Osteoblast (primary cell): ENCODE measurements around the gene BBS1. TPM values are rescaled to one million over a fixed set of nuclear protein-coding genes. Genes with fewer than 3 reads are reported as not detected.

Experiments
- DNase-seq: peaks from one replicate; pipeline ENCODE4 v3.0.0; 2011; ENCODE audit warnings: low spot score, mixed read lengths; ENCODE audit not compliant: insufficient read length; ENCODE audit errors: missing footprints
- H2AFZ ChIP-seq: 2 replicates; pipeline ENCODE4 v1.6.0; 2011; ENCODE audit warnings: mild to moderate bottlenecking, low read length
- H3K27ac ChIP-seq: 2 replicates; pipeline ENCODE4 v1.5.1; 2011; ENCODE audit warnings: mild to moderate bottlenecking, low read depth, low read length, moderate library complexity
- H3K27me3 ChIP-seq: 2 replicates; pipeline ENCODE4 v1.6.0; 2012; ENCODE audit warnings: mild to moderate bottlenecking, control low read depth, inconsistent platforms, low read length, moderate library complexity; ENCODE audit not compliant: insufficient read depth
- H3K36me3 ChIP-seq: 2 replicates; pipeline ENCODE4 v1.5.1; 2011; ENCODE audit warnings: mild to moderate bottlenecking, low read length, control low read depth, moderate library complexity; ENCODE audit not compliant: insufficient read depth
- H3K4me1 ChIP-seq: 2 replicates; pipeline ENCODE4 v1.5.1; 2011; ENCODE audit warnings: mild to moderate bottlenecking, low read length, control low read depth, moderate library complexity; ENCODE audit not compliant: insufficient read depth
- H3K4me2 ChIP-seq: 2 replicates; pipeline ENCODE4 v1.6.0; 2011; ENCODE audit warnings: mild to moderate bottlenecking, low read length; ENCODE audit not compliant: insufficient read depth
- H3K4me3 ChIP-seq: fragments of 200-600 bp; sonication (generic); 3 replicates; pipeline ENCODE4 v1.5.1; 2012; ENCODE audit warnings: mild to moderate bottlenecking, low read length, inconsistent platforms; ENCODE audit not compliant: insufficient read depth
- H3K79me2 ChIP-seq: 2 replicates; pipeline ENCODE4 v1.6.0; 2012; ENCODE audit warnings: mild to moderate bottlenecking, low read length, control low read depth, inconsistent platforms; ENCODE audit not compliant: insufficient read depth
- H3K9me3 ChIP-seq: 2 replicates; pipeline ENCODE4 v1.5.1; 2011; ENCODE audit warnings: low read depth, low read length, control low read depth
- H4K20me1 ChIP-seq: 2 replicates; pipeline ENCODE4 v1.6.0; 2012; ENCODE audit warnings: mild to moderate bottlenecking, low read length, control low read depth; ENCODE audit not compliant: insufficient read depth
- total RNA-seq: library from RNA; depleted of rRNA; stranded (reverse); fragments of >200 nt; gene quantifications from 2 replicates; pipeline ENCODE4 v1.2.3, GENCODE V29; 2012
- TF ChIP-seq, protein P1 (sequence below): IDR thresholded peaks from 2 replicates; pipeline ENCODE4 v1.5.1; 2011; ENCODE audit warnings: mild to moderate bottlenecking, low read depth, low read length, moderate library complexity; ENCODE audit errors: extremely low read depth

The BBS1 gene
- total RNA-seq, 1 donor, result 43.8 TPM

DNA sequence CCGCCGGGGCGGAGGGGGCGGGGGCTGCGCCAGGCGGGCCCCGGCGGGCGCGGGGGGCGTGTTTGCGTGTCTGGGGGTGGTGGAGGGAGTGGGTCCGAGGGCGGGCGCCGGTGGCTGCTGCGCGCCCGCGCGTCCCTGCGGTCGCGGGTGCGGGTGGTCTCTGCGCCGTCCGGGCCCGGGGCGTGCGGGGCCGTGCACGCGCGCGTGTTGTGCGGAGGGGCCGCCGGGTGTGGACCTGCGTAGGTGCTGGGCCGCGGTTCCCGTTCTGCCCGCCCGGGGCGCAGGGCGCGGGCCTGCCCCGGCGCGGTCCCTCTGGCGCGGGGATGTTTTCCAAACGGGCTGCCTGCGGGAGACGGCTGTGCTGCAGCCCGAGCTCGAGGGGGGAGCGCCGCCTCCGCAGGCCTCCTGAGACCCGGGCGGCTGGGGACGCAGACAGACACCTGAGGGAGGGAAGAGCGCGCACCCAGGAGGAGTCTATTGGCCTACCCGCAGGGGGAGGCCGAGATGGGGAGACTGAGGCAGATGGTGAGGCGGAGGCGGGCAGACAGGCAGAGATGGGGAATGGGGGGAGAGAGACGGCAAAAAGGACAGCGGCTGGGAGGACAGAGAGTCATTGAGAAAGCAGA lies 43.3 kb upstream of the BBS1 start:
- no peaks in the 10 kb centered on the region for H3K9me3 ChIP-seq
- peak; percentile 97 for DNase-seq
- peak overlapping the region; percentile 82 for H3K4me3 ChIP-seq
- H3K27me3 ChIP-seq, result no peaks in the 10 kb centered on the region
- H3K4me1 ChIP-seq, result peaks cover 6% of the 10 kb centered on the region
- no peaks in the 10 kb centered on the region for H4K20me1 ChIP-seq
- H3K36me3 ChIP-seq, result no peaks in the 10 kb centered on the region
- peaks cover 6% of the 10 kb centered on the region for H3K79me2 ChIP-seq
- TF ChIP-seq, protein P1, sequence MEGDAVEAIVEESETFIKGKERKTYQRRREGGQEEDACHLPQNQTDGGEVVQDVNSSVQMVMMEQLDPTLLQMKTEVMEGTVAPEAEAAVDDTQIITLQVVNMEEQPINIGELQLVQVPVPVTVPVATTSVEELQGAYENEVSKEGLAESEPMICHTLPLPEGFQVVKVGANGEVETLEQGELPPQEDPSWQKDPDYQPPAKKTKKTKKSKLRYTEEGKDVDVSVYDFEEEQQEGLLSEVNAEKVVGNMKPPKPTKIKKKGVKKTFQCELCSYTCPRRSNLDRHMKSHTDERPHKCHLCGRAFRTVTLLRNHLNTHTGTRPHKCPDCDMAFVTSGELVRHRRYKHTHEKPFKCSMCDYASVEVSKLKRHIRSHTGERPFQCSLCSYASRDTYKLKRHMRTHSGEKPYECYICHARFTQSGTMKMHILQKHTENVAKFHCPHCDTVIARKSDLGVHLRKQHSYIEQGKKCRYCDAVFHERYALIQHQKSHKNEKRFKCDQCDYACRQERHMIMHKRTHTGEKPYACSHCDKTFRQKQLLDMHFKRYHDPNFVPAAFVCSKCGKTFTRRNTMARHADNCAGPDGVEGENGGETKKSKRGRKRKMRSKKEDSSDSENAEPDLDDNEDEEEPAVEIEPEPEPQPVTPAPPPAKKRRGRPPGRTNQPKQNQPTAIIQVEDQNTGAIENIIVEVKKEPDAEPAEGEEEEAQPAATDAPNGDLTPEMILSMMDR, result peak; percentile 13
- peak overlapping the region; percentile 65 for H2AFZ ChIP-seq
- peak overlapping the region; percentile 94 for H3K4me2 ChIP-seq
- H3K27ac ChIP-seq, result no peak overlapping the region

DNA sequence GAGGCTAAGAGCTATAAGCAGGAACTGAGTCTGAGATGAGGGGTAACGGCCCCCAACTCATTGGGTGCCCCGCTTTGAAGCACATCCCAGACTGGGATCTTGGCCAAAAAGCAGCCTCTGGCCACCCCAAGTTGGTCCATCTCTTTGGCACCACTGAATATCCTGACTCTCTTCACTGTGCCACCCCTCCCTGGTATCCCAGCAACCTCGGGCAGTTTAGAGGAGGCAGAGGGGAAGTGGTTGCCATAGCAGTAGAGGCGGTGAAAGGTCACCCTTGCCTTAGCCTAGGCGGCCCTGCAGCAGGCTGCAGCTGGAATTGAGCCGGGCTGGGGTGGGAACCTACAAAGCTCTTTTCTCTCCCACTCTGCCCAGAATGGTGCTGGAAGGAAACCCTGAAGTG lies 42.7 kb upstream of the BBS1 start:
- TF ChIP-seq, protein P1, result no peak
- no peaks in the 10 kb centered on the region for H3K27me3 ChIP-seq
- peak; percentile 80 for DNase-seq
- H3K4me3 ChIP-seq, result peak overlapping the region; percentile 82
- H3K9me3 ChIP-seq, result no peaks in the 10 kb centered on the region
- no peaks in the 10 kb centered on the region for H4K20me1 ChIP-seq
- H3K27ac ChIP-seq, result no peak overlapping the region
- H3K79me2 ChIP-seq, result peaks cover 6% of the 10 kb centered on the region
- no peak overlapping the region for H2AFZ ChIP-seq
- H3K36me3 ChIP-seq, result no peaks in the 10 kb centered on the region
- H3K4me2 ChIP-seq, result peak overlapping the region; percentile 94
- H3K4me1 ChIP-seq, result peaks cover 6% of the 10 kb centered on the region

DNA sequence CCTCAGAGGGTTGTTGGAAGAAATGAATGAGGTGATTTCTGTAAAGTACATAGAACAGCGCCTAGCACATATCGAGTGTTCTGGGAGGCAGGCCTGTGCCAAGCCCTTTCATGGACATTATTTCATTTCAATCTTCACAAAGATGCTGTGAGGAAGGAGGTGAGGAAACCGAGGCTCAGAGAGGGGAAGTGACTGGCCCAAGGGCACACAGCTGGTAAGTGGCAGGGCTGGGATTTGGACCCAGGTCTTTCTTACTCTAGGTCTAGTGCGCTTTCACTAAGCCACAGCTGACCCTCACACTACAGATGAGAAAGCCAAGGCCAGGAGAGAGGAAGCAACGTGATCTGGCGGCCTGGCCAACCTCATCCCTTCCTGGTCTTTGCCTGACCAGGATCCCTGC lies 41.7 kb upstream of the BBS1 start:
- DNase-seq, result no peak
- no peak overlapping the region for H3K4me3 ChIP-seq
- no peaks in the 10 kb centered on the region for H3K9me3 ChIP-seq
- peaks cover 6% of the 10 kb centered on the region for H3K79me2 ChIP-seq
- peaks cover 9% of the 10 kb centered on the region for H3K36me3 ChIP-seq
- H3K4me1 ChIP-seq, result peaks cover 6% of the 10 kb centered on the region
- H3K27ac ChIP-seq, result no peak overlapping the region
- no peaks in the 10 kb centered on the region for H4K20me1 ChIP-seq
- TF ChIP-seq, protein P1, result no peak
- H3K27me3 ChIP-seq, result no peaks in the 10 kb centered on the region
- H2AFZ ChIP-seq, result no peak overlapping the region
- H3K4me2 ChIP-seq, result no peak overlapping the region

DNA sequence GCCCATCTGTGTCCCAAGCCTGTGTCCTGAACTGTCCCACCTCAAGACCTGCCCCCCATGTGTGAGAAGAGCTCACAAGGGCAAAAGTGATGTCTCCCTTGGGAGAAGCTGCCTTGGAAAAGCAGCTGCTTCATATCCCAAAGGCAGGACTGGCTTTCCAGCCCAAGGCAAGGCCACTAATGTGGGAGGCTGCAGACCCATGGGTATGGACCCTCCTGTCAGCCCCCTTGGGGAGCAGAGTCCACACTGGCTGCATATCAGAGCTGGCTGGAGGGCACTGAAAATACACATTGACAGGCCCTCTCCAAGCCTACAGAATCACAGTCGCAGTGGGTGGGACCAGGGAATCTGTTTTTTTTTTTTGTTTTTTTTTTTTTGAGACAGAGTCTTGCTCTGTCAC lies 41.0 kb upstream of the BBS1 start:
- TF ChIP-seq, protein P1, result no peak
- Histone ChIP-seq H3K36me3 (peaks cover 15% of the 10 kb centered on the region), H3K4me3 (no peak overlapping the region), H3K4me2 (no peak overlapping the region), H3K9me3 (no peaks in the 10 kb centered on the region), H2AFZ (no peak overlapping the region), H3K4me1 (peaks cover 6% of the 10 kb centered on the region), H3K79me2 (peaks cover 6% of the 10 kb centered on the region), H3K27me3 (no peaks in the 10 kb centered on the region), H4K20me1 (no peaks in the 10 kb centered on the region), H3K27ac (no peak overlapping the region)
- no peak for DNase-seq
